Nephron progenitor cell (in vitro differentiated cells): ENCODE data around the gene FUZ.
"Not testable (repeated sequence)": the region's sequence is repeated elsewhere in the genome, so short reads cannot be mapped to it uniquely, and the experiment has no call there.

Experiments used
- DNase-seq: peaks from one replicate; pipeline ENCODE4 v3.0.0; 2021
- H3K27ac Mint-ChIP-seq: 2 replicates; pipeline ENCODE4 v1.8.0; 2021; ENCODE audit warnings: mild to moderate bottlenecking, moderate library complexity, mixed read lengths
- H3K27me3 Mint-ChIP-seq: 2 replicates; pipeline ENCODE4 v1.8.0; 2021; ENCODE audit warnings: mild to moderate bottlenecking, low read depth, mixed read lengths; ENCODE audit not compliant: poor library complexity
- H3K36me3 Mint-ChIP-seq: 2 replicates; pipeline ENCODE4 v1.8.0; 2021; ENCODE audit warnings: low read depth, mixed read lengths
- H3K4me1 Mint-ChIP-seq: 2 replicates; pipeline ENCODE4 v1.8.0; 2021; ENCODE audit warnings: mixed read lengths
- H3K4me3 Mint-ChIP-seq: 2 replicates; pipeline ENCODE4 v1.8.0; 2021; ENCODE audit warnings: mild to moderate bottlenecking, moderate library complexity, mixed read lengths
- H3K9me3 Mint-ChIP-seq: 2 replicates; pipeline ENCODE4 v1.8.0; 2021; ENCODE audit warnings: mild to moderate bottlenecking, moderate library complexity, mixed read lengths
- TF ChIP-seq, protein P1 (sequence below): fragments of 200-600 bp; sonication (generic); IDR thresholded peaks from 2 replicates; pipeline ENCODE4 v1.5.0; 2021; ENCODE audit warnings: antibody characterized with exemption

Gene FUZ

DNA sequence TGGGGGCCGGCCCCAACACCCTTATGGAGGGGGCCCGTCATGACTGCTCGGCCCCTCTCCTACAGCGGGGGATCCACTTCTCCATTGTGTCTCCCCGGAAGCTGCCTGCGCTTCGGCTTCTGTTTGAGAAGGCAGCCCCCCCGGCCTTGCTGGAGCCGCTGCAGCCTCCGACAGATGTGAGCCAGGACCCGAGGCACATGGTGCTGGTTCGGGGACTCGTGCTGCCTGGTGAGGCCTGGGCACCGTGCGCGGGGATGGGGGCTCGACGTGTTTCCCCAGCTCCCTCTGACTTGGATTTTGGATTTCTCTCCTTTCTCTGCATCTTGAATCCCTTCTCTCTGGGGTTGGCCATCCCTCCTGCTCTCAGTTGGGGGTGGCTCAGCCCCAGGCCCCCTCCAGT is 16.6 kb upstream of the FUZ start:
- DNase-seq, result no peak
- TF ChIP-seq, protein P1, sequence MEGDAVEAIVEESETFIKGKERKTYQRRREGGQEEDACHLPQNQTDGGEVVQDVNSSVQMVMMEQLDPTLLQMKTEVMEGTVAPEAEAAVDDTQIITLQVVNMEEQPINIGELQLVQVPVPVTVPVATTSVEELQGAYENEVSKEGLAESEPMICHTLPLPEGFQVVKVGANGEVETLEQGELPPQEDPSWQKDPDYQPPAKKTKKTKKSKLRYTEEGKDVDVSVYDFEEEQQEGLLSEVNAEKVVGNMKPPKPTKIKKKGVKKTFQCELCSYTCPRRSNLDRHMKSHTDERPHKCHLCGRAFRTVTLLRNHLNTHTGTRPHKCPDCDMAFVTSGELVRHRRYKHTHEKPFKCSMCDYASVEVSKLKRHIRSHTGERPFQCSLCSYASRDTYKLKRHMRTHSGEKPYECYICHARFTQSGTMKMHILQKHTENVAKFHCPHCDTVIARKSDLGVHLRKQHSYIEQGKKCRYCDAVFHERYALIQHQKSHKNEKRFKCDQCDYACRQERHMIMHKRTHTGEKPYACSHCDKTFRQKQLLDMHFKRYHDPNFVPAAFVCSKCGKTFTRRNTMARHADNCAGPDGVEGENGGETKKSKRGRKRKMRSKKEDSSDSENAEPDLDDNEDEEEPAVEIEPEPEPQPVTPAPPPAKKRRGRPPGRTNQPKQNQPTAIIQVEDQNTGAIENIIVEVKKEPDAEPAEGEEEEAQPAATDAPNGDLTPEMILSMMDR, result no peak
- Mint-ChIP-seq H3K27me3 (peaks cover 2% of the 10 kb centered on the region), H3K4me3 (no peak overlapping the region), H3K27ac (no peak overlapping the region), H3K4me1 (peaks cover 40% of the 10 kb centered on the region), H3K36me3 (peaks cover 24% of the 10 kb centered on the region), H3K9me3 (no peaks in the 10 kb centered on the region)

DNA sequence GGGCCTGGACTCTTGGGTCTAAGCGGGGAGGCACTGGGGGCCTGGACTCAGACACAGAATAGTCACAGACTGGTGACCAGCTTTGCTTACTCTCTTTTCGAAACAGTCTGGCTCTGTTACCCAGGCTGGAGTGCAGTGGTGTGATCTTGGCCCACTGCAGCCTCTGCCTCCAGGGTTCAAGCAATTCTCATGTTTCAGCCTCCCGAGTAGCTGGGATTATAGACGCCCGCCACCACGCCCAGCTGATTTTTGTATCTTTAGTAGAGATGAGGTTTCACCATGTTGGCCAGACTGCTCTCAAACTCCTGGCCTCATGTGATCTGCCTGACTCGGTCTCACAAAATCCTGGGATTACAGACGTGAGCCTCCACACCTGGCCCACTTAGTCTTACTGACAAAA is 16.1 kb upstream of the FUZ start:
- H3K36me3 Mint-ChIP-seq, result peaks cover 27% of the 10 kb centered on the region
- TF ChIP-seq, protein P1, result no peak
- no peaks in the 10 kb centered on the region for H3K9me3 Mint-ChIP-seq
- H3K4me3 Mint-ChIP-seq, result no peak overlapping the region
- DNase-seq, result no peak
- peak overlapping the region; percentile 51 for H3K27ac Mint-ChIP-seq
- peaks cover 37% of the 10 kb centered on the region for H3K4me1 Mint-ChIP-seq
- peaks cover 2% of the 10 kb centered on the region for H3K27me3 Mint-ChIP-seq

DNA sequence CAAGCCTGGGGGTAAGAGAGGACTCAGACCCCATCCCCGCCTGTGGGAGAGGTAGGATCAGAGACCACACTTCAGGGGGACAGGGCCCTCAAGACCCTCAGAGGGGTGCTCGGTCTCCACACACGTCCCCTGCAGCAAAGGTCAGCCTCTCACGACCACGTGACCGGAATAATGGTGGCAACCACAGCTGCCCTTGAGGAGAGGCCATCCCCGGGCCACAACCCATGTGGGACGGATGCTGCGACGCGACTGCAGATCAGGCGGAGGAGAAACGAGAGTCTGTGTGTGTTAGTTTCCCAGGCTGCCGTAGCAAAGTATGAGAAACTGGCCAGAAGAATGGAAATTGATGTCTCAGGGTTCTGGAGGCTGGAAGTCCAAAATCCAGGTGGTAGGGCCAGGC is 13.9 kb upstream of the FUZ start:
- peaks cover 34% of the 10 kb centered on the region for H3K4me1 Mint-ChIP-seq
- H3K27me3 Mint-ChIP-seq, result no peaks in the 10 kb centered on the region
- no peak overlapping the region for H3K27ac Mint-ChIP-seq
- H3K9me3 Mint-ChIP-seq, result no peaks in the 10 kb centered on the region
- TF ChIP-seq, protein P1, result no peak
- DNase-seq, result no peak
- H3K36me3 Mint-ChIP-seq, result peaks cover 28% of the 10 kb centered on the region
- no peak overlapping the region for H3K4me3 Mint-ChIP-seq

DNA sequence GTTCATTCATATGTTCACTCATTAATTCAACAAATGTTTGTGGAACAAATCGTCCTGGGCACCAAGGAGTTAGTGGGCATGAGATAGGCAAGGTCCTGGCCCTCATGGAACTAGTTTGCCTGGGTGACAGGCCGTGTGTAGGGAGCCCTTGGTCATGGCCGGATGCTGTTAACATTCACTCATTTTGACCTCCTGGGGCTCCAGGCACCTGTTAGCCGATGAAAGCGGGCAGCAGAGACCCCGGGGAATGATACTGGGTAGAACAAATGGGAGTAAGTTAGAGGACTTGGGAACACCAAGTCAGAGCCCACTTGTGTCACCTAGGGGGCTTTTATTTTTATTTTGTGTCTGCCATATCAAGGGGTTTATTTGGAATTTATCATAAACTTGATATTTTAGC is 11.6 kb upstream of the FUZ start:
- Mint-ChIP-seq H3K4me1 (peaks cover 44% of the 10 kb centered on the region), H3K36me3 (peaks cover 35% of the 10 kb centered on the region), H3K27ac (no peak overlapping the region), H3K27me3 (no peaks in the 10 kb centered on the region), H3K9me3 (no peaks in the 10 kb centered on the region), H3K4me3 (no peak overlapping the region)
- no peak for DNase-seq
- TF ChIP-seq, protein P1, result no peak

DNA sequence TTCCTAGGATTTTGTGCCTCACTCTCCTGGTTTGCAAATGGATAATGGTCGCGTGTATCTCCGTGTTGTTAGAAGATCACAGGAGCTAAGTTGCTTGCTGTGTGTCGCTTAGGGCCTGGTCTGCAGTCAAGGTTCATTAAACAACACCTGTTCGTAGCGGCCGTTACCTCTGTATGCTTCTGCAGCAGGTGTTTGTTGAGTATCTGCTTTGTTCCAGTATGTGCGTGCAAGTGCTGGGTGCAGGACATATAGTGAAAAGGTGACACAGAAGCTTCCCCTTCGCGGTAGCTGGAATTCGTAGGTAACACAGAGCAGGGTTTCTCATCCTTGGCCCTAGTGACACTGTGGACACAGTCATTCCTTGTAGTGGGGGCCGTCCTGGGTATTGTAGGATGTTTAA is 10.4 kb upstream of the FUZ start:
- TF ChIP-seq, protein P1, result no peak
- no peak overlapping the region for H3K4me3 Mint-ChIP-seq
- H3K27ac Mint-ChIP-seq, result no peak overlapping the region
- H3K36me3 Mint-ChIP-seq, result peaks cover 35% of the 10 kb centered on the region
- no peak for DNase-seq
- H3K27me3 Mint-ChIP-seq, result no peaks in the 10 kb centered on the region
- H3K4me1 Mint-ChIP-seq, result peaks cover 48% of the 10 kb centered on the region
- no peaks in the 10 kb centered on the region for H3K9me3 Mint-ChIP-seq

DNA sequence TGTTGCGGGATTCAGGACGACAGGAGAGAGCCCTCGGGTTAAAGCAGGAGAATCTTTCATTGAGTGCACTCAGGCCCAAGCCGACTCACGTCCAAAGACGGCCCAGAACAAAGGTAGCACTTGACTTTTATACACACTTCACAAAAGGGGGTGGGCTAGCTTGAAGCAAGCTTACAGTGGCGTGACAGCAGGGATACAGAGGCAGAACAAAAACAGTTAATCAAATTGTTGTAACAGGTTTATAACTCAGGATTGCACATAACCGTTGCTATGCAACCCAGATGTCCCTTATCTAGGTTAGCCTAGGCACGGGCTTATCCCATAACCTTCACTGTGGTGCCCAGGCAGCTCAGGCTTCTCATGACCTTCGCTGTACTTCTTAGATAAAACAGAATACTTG is 7.0 kb upstream of the FUZ start:
- TF ChIP-seq, protein P1, result no peak
- H3K4me1 Mint-ChIP-seq, result peaks cover 35% of the 10 kb centered on the region
- H3K9me3 Mint-ChIP-seq, result no peaks in the 10 kb centered on the region
- no peak for DNase-seq
- H3K27me3 Mint-ChIP-seq, result no peaks in the 10 kb centered on the region
- H3K36me3 Mint-ChIP-seq, result peaks cover 29% of the 10 kb centered on the region
- H3K27ac Mint-ChIP-seq, result peak overlapping the region; percentile 45
- peak overlapping the region; percentile 52 for H3K4me3 Mint-ChIP-seq

DNA sequence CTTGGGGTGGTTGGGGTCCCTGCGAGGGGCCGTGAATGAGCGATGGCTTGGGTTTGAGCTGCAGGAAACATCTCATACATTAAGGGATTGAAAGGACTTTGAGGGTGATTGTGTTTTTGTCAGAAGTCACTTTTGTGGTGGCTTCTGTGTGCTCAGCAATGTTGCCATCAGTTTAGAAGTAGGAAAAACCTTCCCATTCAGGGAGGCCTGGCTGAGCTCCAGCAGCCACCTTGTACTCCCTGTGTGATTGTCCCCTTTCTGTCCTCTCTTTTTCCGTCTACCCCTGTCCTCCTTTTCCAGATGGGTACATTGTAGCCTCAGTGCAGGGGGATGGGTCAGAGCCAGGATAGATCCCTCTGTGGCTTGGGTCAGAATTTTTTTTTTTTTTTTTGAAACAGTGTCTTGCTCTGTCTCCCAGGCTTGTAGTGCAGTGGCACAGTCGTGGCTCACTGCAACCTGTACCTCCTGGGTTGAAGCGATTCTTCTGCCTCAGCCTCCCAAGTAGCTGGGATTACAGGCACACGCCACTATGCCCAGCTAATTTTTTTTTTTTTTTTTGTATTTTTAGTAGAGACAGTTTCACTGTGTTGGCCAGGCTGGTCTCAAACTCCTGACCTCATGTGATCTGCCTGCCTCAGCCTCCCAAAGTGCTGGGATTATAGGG is 6.5 kb upstream of the FUZ start:
- Mint-ChIP-seq H3K36me3 (peaks cover 26% of the 10 kb centered on the region), H3K27ac (peak overlapping the region; percentile 29), H3K4me1 (peaks cover 37% of the 10 kb centered on the region), H3K4me3 (peak overlapping the region; percentile 99)
- not testable (repeated sequence) for DNase-seq, H3K27me3 Mint-ChIP-seq, H3K9me3 Mint-ChIP-seq
